SK-N-SH (cell line): ENCODE data around the gene RABEP2. TPM values are rescaled to one million over a fixed set of nuclear protein-coding genes. Genes with fewer than 3 reads are reported as not detected.

Source experiments
- CTCF ChIA-PET: fragments of 300-600, 350-600 bp; formaldehyde crosslinking; extraction: SDS; loops from one replicate; lab custom pipeline; 2021; lab: Yijun Ruan, JAX
- POLR2A ChIA-PET: fragments of 350-600 bp; sonication (Branson Sonifier 250); formaldehyde crosslinking; extraction: SDS; loops from one replicate; lab custom pipeline; 2020; ENCODE audit warnings: antibody characterized with exemption, inconsistent platforms; lab: Yijun Ruan, JAX
- DNase-seq: peaks from one replicate; pipeline ENCODE4 v3.0.0; 2012
- H2AFZ ChIP-seq: fragments of 200-600 bp; sonication (generic); 2 replicates; pipeline ENCODE4 v1.8.1; 2016; ENCODE audit warnings: antibody characterized with exemption, mild to moderate bottlenecking, low read depth
- H3F3A ChIP-seq: fragments of 200-600 bp; sonication (generic); replicated peaks from 2 replicates; pipeline ENCODE3; 2016; ENCODE audit warnings: antibody characterized with exemption, mild to moderate bottlenecking; ENCODE audit not compliant: insufficient read depth
- H3K27ac ChIP-seq, 2 experiments: fragments of 200-500 bp in 1 of 2; fragments of 200-600 bp in 1 of 2; sonication (Bioruptor generic) in 1 of 2; sonication (generic), shearing (Covaris generic) in 1 of 2; 2 replicates each; pipeline versions ENCODE4 v1.5.1 to v1.6.1; 2014 to 2016; ENCODE audit warnings: low read depth in 2 of 2, inconsistent platforms in 1 of 2, low read length in 1 of 2, mild to moderate bottlenecking in 1 of 2, mixed read lengths in 1 of 2
- H3K27me3 ChIP-seq: fragments of 200-600 bp; sonication (generic), shearing (Covaris generic); 2 replicates; pipeline ENCODE4 v1.6.1; 2016; ENCODE audit warnings: mixed run types; ENCODE audit not compliant: insufficient read depth
- H3K36me3 ChIP-seq, 2 experiments: fragments of 200-500 bp in 1 of 2; fragments of 200-600 bp in 1 of 2; sonication (Bioruptor generic) in 1 of 2; sonication (generic) in 1 of 2; replicated peaks in 1 of 2; 2 replicates each; pipeline versions ENCODE3 to v1.5.1; 2014 to 2016; ENCODE audit warnings: low read length in 1 of 2, mild to moderate bottlenecking in 1 of 2; ENCODE audit not compliant: insufficient read depth in 2 of 2, control insufficient read depth in 1 of 2
- H3K4me1 ChIP-seq, 2 experiments: fragments of 200-500 bp in 1 of 2; fragments of 200-600 bp in 1 of 2; sonication (Bioruptor generic) in 1 of 2; sonication (generic), shearing (Covaris generic) in 1 of 2; 2 replicates each; pipeline versions ENCODE4 v1.5.1 to v1.6.1; 2014 to 2016; ENCODE audit warnings: low read depth in 1 of 2, low read length in 1 of 2, mixed run types in 1 of 2; ENCODE audit not compliant: insufficient read depth in 2 of 2, control insufficient read depth in 1 of 2
- H3K4me2 ChIP-seq: fragments of 200-600 bp; sonication (generic), shearing (Covaris generic); 2 replicates; pipeline ENCODE4 v1.6.1; 2017; ENCODE audit warnings: mixed run types
- H3K4me3 ChIP-seq, 2 experiments: fragments of 200-500 bp in 1 of 2; fragments of 200-600 bp in 1 of 2; sonication (Bioruptor generic) in 1 of 2; sonication (generic), shearing (Covaris generic) in 1 of 2; 2 replicates each; pipeline versions ENCODE4 v1.5.1 to v1.8.1; 2014 to 2016; ENCODE audit warnings: low read depth in 2 of 2, inconsistent platforms in 1 of 2, low read length in 1 of 2, mild to moderate bottlenecking in 1 of 2, mixed read lengths in 1 of 2, moderate library complexity in 1 of 2
- H3K79me2 ChIP-seq: fragments of 200-600 bp; sonication (generic); 2 replicates; pipeline ENCODE4 v1.8.1; 2017; ENCODE audit warnings: mild to moderate bottlenecking; ENCODE audit not compliant: insufficient read depth
- H3K9ac ChIP-seq: fragments of 200-600 bp; sonication (generic); 2 replicates; pipeline ENCODE4 v1.6.1; 2017; ENCODE audit warnings: mixed run types
- H3K9me2 ChIP-seq: fragments of 200-600 bp; sonication (generic); 2 replicates; pipeline ENCODE4 v1.6.1; 2017; ENCODE audit warnings: mixed run types
- H3K9me3 ChIP-seq: fragments of 200-600 bp; sonication (generic); 2 replicates; pipeline ENCODE4 v1.6.1; 2017; ENCODE audit warnings: mixed run types, mild to moderate bottlenecking, moderate library complexity
- H4K20me1 ChIP-seq: fragments of 200-600 bp; sonication (generic); 2 replicates; pipeline ENCODE4 v1.6.1; 2017; ENCODE audit warnings: mild to moderate bottlenecking, mixed run types; ENCODE audit not compliant: insufficient read depth
- CHD2 ChIP-seq: fragments of 150-350 bp; IDR thresholded peaks from 2 replicates; pipeline ENCODE4 v1.6.1; 2018; ENCODE audit warnings: low read length; ENCODE audit not compliant: partially characterized antibody
- EP300 ChIP-seq, 2 experiments: IDR thresholded peaks; 2 replicates each; pipeline versions ENCODE4 v1.4.0 to v1.6.1; 2012; ENCODE audit warnings: borderline replicate concordance in 1 of 2, low read depth in 1 of 2, low read length in 1 of 2
- FOXM1 ChIP-seq: IDR thresholded peaks from 2 replicates; pipeline ENCODE4 v1.4.0; 2012; ENCODE audit warnings: low read depth, mild to moderate bottlenecking
- GATA2 ChIP-seq: sonication (generic); formaldehyde crosslinking; IDR thresholded peaks from 2 replicates; pipeline ENCODE4 v1.5.0; 2020; ENCODE audit warnings: mild to moderate bottlenecking, missing genetic modification reagents
- MEF2A ChIP-seq: IDR thresholded peaks from 2 replicates; pipeline ENCODE4 v1.4.0; 2012; ENCODE audit warnings: low read depth, borderline replicate concordance
- NFIC ChIP-seq: IDR thresholded peaks from 2 replicates; pipeline ENCODE4 v1.4.0; 2012; ENCODE audit warnings: borderline replicate concordance
- NRF1 ChIP-seq: IDR thresholded peaks from 2 replicates; pipeline ENCODE4 v1.6.1; 2012; ENCODE audit warnings: low read depth, mild to moderate bottlenecking, low read length
- POLR2AphosphoS5 ChIP-seq: IDR thresholded peaks from 2 replicates; pipeline ENCODE4 v1.6.1; 2012; ENCODE audit warnings: low read depth, low read length
- RCOR1 ChIP-seq: fragments of 150-350 bp; IDR thresholded peaks from 2 replicates; pipeline ENCODE4 v1.6.1; 2017; ENCODE audit warnings: antibody characterized with exemption, low read length
- RXRA ChIP-seq: IDR thresholded peaks from 2 replicates; pipeline ENCODE4 v1.4.0; 2012; ENCODE audit warnings: low read depth, mild to moderate bottlenecking, borderline replicate concordance
- SMC3 ChIP-seq: IDR thresholded peaks from 2 replicates; pipeline ENCODE4 v1.6.1; 2012; ENCODE audit warnings: low read depth, low read length, improper control_type of control experiment
- TEAD4 ChIP-seq: IDR thresholded peaks from 2 replicates; pipeline ENCODE4 v1.4.0; 2012; ENCODE audit warnings: mild to moderate bottlenecking, borderline replicate concordance; ENCODE audit not compliant: insufficient read depth
- WGBS: methylation state at CpG from one replicate; pipeline ENCODE4 v1.1.6; 2017; ENCODE audit warnings: low lambda C conversion rate; 5-methylcytosine and 5-hydroxymethylcytosine counted together
- polyA plus RNA-seq, 3 experiments: library from polyadenylated mRNA; depleted of rRNA; stranded (reverse); fragments of >200 nt; gene quantifications; 2 replicates each; pipeline ENCODE4 v1.2.3, GENCODE V29; 2012
- TF ChIP-seq, protein P1 (sequence below): fragments of 150-350 bp; IDR thresholded peaks from 2 replicates; pipeline ENCODE4 v1.6.1; 2016; ENCODE audit warnings: mild to moderate bottlenecking, low read depth, low read length
- TF ChIP-seq, protein P2 (sequence below): IDR thresholded peaks from 2 replicates; pipeline ENCODE4; 2012
- TF ChIP-seq, protein P3 (sequence below): IDR thresholded peaks from 2 replicates; pipeline ENCODE4 v1.4.0; 2012; ENCODE audit warnings: low read depth, borderline replicate concordance

RABEP2 gene
- polyA plus RNA-seq, 1 of the 3 experiments (the other 2 are of a cell fraction), result 46.1 TPM

DNA sequence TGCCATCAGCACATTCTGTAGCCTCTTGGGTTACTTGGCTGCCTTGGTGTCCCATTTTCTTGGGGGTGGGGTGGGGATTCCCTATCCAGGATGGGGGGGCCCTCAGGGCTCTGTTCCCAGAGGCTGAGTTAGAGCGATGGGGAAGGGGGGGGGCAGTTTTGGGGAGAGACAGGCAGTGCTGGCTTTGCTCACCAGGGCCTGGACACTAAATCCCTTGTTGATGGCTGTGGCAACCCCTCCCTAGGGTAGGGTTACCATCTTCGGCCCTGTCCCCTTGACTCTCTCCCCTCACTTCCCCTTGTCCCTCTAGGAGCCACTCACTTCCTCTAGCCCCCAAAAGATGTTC, 47.4 kb downstream of the RABEP2 start:
- H4K20me1 ChIP-seq, result no peaks in the 10 kb centered on the region
- H3K9me3 ChIP-seq, result no peaks in the 10 kb centered on the region
- no peak overlapping the region for H3K4me2 ChIP-seq
- TF ChIP-seq SMC3 (no peak), CHD2 (no peak), RXRA (no peak), MEF2A (no peak), GATA2 (no peak), NRF1 (no peak), EP300 (IDR thresholded peaks at IDR 0.05; ENCODE audit: borderline replicate concordance in 1 of 2, low read depth in 1 of 2, low read length in 1 of 2) (no peak), TEAD4 (no peak), POLR2AphosphoS5 (no peak), RCOR1 (no peak), FOXM1 (no peak), NFIC (no peak)
- TF ChIP-seq, protein P1, sequence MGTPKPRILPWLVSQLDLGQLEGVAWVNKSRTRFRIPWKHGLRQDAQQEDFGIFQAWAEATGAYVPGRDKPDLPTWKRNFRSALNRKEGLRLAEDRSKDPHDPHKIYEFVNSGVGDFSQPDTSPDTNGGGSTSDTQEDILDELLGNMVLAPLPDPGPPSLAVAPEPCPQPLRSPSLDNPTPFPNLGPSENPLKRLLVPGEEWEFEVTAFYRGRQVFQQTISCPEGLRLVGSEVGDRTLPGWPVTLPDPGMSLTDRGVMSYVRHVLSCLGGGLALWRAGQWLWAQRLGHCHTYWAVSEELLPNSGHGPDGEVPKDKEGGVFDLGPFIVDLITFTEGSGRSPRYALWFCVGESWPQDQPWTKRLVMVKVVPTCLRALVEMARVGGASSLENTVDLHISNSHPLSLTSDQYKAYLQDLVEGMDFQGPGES, result no peak
- TF ChIP-seq, protein P2, sequence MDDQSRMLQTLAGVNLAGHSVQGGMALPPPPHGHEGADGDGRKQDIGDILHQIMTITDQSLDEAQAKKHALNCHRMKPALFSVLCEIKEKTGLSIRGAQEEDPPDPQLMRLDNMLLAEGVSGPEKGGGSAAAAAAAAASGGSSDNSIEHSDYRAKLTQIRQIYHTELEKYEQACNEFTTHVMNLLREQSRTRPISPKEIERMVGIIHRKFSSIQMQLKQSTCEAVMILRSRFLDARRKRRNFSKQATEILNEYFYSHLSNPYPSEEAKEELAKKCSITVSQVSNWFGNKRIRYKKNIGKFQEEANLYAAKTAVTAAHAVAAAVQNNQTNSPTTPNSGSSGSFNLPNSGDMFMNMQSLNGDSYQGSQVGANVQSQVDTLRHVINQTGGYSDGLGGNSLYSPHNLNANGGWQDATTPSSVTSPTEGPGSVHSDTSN, result no peak
- TF ChIP-seq, protein P3, sequence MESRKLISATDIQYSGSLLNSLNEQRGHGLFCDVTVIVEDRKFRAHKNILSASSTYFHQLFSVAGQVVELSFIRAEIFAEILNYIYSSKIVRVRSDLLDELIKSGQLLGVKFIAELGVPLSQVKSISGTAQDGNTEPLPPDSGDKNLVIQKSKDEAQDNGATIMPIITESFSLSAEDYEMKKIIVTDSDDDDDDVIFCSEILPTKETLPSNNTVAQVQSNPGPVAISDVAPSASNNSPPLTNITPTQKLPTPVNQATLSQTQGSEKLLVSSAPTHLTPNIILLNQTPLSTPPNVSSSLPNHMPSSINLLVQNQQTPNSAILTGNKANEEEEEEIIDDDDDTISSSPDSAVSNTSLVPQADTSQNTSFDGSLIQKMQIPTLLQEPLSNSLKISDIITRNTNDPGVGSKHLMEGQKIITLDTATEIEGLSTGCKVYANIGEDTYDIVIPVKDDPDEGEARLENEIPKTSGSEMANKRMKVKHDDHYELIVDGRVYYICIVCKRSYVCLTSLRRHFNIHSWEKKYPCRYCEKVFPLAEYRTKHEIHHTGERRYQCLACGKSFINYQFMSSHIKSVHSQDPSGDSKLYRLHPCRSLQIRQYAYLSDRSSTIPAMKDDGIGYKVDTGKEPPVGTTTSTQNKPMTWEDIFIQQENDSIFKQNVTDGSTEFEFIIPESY, result no peak
- H3K27me3 ChIP-seq, result no peaks in the 10 kb centered on the region
- no peaks in the 10 kb centered on the region for H3K79me2 ChIP-seq
- H2AFZ ChIP-seq, result no peak overlapping the region
- no peak for DNase-seq
- H3K36me3 ChIP-seq, result peaks cover 0 to 22% of the 10 kb centered on the region in 2 experiments
- 86% methylated on average over 2 of the region's 2 CpGs for WGBS
- no peak overlapping the region for H3K4me3 ChIP-seq
- H3F3A ChIP-seq, result peaks cover 4% of the 10 kb centered on the region
- H3K9me2 ChIP-seq, result no peaks in the 10 kb centered on the region
- ChIA-PET CTCF (no interaction called here), POLR2A (interaction anchor here (1.1 kb wide), 1 partner anchor 15 kb away, joined by 3 read pairs; no protein-coding TSS in a partner anchor)
- H3K9ac ChIP-seq, result no peak overlapping the region
- H3K27ac ChIP-seq, result no peak overlapping the region
- H3K4me1 ChIP-seq, result peaks cover 0 to 14% of the 10 kb centered on the region in 2 experiments; a peak in 1 of 4 replicates
